Measurements from ENCODE around the gene DYRK4. TPM values are rescaled to one million over a fixed set of nuclear protein-coding genes. Genes with fewer than 3 reads are reported as not detected.
A peak's percentile ranks its signal among the peaks of the same experiment; 100 is the strongest.

DYRK4 gene
- total and polyA plus RNA-seq, 2 of the 13 experiments (the other 11 are each of a cell fraction or from before 2014, with no cell fraction given), result 29.4 to 40.2 TPM

DNA sequence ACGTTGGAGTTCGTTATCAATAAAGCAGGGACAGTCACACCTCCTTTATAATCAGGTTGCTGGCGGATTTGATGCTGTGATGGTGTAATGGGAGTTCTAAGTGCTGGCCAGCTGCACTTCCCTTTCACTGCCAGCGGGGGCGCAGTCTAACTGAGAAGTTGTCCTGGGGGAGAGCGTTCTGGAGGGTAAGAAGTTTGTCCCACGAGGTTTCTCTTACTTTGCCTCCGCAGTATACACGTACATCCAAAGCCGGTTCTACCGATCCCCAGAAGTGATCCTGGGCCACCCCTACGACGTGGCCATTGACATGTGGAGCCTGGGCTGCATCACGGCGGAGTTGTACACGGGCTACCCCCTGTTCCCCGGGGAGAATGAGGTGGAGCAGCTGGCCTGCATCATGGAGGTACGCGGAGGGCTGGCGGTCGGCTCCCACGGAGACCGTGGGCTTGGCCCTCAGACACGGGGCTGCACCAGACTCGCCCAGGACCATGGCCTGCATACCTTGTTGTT lies 42.7 kb downstream of the DYRK4 start (continued):
- TF ChIP-seq, protein P1, sequence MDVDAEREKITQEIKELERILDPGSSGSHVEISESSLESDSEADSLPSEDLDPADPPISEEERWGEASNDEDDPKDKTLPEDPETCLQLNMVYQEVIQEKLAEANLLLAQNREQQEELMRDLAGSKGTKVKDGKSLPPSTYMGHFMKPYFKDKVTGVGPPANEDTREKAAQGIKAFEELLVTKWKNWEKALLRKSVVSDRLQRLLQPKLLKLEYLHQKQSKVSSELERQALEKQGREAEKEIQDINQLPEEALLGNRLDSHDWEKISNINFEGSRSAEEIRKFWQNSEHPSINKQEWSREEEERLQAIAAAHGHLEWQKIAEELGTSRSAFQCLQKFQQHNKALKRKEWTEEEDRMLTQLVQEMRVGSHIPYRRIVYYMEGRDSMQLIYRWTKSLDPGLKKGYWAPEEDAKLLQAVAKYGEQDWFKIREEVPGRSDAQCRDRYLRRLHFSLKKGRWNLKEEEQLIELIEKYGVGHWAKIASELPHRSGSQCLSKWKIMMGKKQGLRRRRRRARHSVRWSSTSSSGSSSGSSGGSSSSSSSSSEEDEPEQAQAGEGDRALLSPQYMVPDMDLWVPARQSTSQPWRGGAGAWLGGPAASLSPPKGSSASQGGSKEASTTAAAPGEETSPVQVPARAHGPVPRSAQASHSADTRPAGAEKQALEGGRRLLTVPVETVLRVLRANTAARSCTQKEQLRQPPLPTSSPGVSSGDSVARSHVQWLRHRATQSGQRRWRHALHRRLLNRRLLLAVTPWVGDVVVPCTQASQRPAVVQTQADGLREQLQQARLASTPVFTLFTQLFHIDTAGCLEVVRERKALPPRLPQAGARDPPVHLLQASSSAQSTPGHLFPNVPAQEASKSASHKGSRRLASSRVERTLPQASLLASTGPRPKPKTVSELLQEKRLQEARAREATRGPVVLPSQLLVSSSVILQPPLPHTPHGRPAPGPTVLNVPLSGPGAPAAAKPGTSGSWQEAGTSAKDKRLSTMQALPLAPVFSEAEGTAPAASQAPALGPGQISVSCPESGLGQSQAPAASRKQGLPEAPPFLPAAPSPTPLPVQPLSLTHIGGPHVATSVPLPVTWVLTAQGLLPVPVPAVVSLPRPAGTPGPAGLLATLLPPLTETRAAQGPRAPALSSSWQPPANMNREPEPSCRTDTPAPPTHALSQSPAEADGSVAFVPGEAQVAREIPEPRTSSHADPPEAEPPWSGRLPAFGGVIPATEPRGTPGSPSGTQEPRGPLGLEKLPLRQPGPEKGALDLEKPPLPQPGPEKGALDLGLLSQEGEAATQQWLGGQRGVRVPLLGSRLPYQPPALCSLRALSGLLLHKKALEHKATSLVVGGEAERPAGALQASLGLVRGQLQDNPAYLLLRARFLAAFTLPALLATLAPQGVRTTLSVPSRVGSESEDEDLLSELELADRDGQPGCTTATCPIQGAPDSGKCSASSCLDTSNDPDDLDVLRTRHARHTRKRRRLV (CRISPR knock-in tag; IDR thresholded peaks at IDR 0.05), result no peak
- TF ChIP-seq HIVEP1 (CRISPR knock-in tag; IDR thresholded peaks at IDR 0.05) (peak; percentile 58; the same call in 1 of the 2 replicates), KAT2B (IDR thresholded peaks at IDR 0.05; ENCODE audit: borderline replicate concordance, low read depth, low read length) (no peak), ZNF451 (CRISPR knock-in tag; IDR thresholded peaks at IDR 0.05) (no peak), RBAK (CRISPR knock-in tag; IDR thresholded peaks at IDR 0.05) (no peak), NFIC (IDR thresholded peaks at IDR 0.05; ENCODE audit: low read length) (no peak), ZIK1 (CRISPR knock-in tag; IDR thresholded peaks at IDR 0.05; ENCODE audit: borderline replicate concordance, low read depth) (no peak), ZNF260 (CRISPR knock-in tag; IDR thresholded peaks at IDR 0.05; ENCODE audit: borderline replicate concordance, low read depth) (no peak), DPF2 (CRISPR knock-in tag; IDR thresholded peaks at IDR 0.05; ENCODE audit: borderline replicate concordance, low read depth) (no peak), NAIF1 (CRISPR knock-in tag; IDR thresholded peaks at IDR 0.05; ENCODE audit: borderline replicate concordance) (no peak), ZNF556 (CRISPR knock-in tag; IDR thresholded peaks at IDR 0.05; ENCODE audit: borderline replicate concordance) (no peak), ZNF234 (CRISPR knock-in tag; conservative IDR thresholded peaks at IDR 0.05) (no peak), ZNF773 (CRISPR knock-in tag; IDR thresholded peaks at IDR 0.05; ENCODE audit: borderline replicate concordance) (no peak), KMT2B (CRISPR knock-in tag; IDR thresholded peaks at IDR 0.05) (peak; percentile 91)
- TF ChIP-seq, protein P2, sequence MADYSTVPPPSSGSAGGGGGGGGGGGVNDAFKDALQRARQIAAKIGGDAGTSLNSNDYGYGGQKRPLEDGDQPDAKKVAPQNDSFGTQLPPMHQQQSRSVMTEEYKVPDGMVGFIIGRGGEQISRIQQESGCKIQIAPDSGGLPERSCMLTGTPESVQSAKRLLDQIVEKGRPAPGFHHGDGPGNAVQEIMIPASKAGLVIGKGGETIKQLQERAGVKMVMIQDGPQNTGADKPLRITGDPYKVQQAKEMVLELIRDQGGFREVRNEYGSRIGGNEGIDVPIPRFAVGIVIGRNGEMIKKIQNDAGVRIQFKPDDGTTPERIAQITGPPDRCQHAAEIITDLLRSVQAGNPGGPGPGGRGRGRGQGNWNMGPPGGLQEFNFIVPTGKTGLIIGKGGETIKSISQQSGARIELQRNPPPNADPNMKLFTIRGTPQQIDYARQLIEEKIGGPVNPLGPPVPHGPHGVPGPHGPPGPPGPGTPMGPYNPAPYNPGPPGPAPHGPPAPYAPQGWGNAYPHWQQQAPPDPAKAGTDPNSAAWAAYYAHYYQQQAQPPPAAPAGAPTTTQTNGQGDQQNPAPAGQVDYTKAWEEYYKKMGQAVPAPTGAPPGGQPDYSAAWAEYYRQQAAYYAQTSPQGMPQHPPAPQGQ (CRISPR knock-in tag; IDR thresholded peaks at IDR 0.05; ENCODE audit: borderline replicate concordance), result no peak
- TF ChIP-seq, protein P3, sequence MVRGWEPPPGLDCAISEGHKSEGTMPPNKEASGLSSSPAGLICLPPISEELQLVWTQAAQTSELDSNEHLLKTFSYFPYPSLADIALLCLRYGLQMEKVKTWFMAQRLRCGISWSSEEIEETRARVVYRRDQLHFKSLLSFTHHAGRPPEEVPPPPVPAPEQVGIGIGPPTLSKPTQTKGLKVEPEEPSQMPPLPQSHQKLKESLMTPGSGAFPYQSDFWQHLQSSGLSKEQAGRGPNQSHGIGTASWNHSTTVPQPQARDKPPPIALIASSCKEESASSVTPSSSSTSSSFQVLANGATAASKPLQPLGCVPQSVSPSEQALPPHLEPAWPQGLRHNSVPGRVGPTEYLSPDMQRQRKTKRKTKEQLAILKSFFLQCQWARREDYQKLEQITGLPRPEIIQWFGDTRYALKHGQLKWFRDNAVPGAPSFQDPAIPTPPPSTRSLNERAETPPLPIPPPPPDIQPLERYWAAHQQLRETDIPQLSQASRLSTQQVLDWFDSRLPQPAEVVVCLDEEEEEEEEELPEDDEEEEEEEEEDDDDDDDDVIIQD (CRISPR knock-in tag; IDR thresholded peaks at IDR 0.05; ENCODE audit: low read depth), result peak; percentile 49; the same call in 1 of the 2 replicates
- TF ChIP-seq, protein P4, sequence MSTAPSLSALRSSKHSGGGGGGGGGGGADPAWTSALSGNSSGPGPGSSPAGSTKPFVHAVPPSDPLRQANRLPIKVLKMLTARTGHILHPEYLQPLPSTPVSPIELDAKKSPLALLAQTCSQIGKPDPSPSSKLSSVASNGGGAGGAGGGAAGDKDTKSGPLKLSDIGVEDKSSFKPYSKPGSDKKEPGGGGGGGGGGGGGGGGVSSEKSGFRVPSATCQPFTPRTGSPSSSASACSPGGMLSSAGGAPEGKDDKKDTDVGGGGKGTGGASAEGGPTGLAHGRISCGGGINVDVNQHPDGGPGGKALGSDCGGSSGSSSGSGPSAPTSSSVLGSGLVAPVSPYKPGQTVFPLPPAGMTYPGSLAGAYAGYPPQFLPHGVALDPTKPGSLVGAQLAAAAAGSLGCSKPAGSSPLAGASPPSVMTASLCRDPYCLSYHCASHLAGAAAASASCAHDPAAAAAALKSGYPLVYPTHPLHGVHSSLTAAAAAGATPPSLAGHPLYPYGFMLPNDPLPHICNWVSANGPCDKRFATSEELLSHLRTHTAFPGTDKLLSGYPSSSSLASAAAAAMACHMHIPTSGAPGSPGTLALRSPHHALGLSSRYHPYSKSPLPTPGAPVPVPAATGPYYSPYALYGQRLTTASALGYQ (CRISPR knock-in tag; IDR thresholded peaks at IDR 0.05), result no peak
